ENCODE data around the gene OR2T11. TPM values are rescaled to one million over a fixed set of nuclear protein-coding genes. Genes with fewer than 3 reads are reported as not detected.
"Not testable (repeated sequence)": the region's sequence is repeated elsewhere in the genome, so short reads cannot be mapped to it uniquely, and the experiment has no call there.

Gene OR2T11
- total RNA-seq, 6 experiments from 2014 or later, result not detected

GRCh38 chr1:248639652-248640051, 4.8 kb upstream of the OR2T11 start:
- not testable (repeated sequence) for H3K27ac Mint-ChIP-seq; H3K4me3 Mint-ChIP-seq; H3K4me1 Mint-ChIP-seq (ENCODE audit: low read depth); H3K36me3 Mint-ChIP-seq (ENCODE audit: low read depth); H3K9me3 Mint-ChIP-seq; DNase-seq; H3K27me3 Mint-ChIP-seq (ENCODE audit: insufficient read depth)

- not testable (repeated sequence) for H3K27ac Mint-ChIP-seq; H3K9me3 Mint-ChIP-seq; DNase-seq; H3K4me1 Mint-ChIP-seq (ENCODE audit: low read depth); H3K4me3 Mint-ChIP-seq; H3K36me3 Mint-ChIP-seq (ENCODE audit: low read depth); H3K27me3 Mint-ChIP-seq (ENCODE audit: insufficient read depth)
These were observed 1.7 kb upstream of the OR2T11 start for GRCh38 chr1:248636612-248637011.

- Mint-ChIP-seq H3K4me3 (no peak overlapping the region), H3K27me3 (ENCODE audit: insufficient read depth) (no peaks in the 10 kb centered on the region), H3K36me3 (ENCODE audit: low read depth) (no peaks in the 10 kb centered on the region), H3K27ac (no peak overlapping the region), H3K9me3 (no peaks in the 10 kb centered on the region), H3K4me1 (ENCODE audit: low read depth) (no peaks in the 10 kb centered on the region)
- DNase-seq, result no peak
- TF ChIP-seq, protein P1, sequence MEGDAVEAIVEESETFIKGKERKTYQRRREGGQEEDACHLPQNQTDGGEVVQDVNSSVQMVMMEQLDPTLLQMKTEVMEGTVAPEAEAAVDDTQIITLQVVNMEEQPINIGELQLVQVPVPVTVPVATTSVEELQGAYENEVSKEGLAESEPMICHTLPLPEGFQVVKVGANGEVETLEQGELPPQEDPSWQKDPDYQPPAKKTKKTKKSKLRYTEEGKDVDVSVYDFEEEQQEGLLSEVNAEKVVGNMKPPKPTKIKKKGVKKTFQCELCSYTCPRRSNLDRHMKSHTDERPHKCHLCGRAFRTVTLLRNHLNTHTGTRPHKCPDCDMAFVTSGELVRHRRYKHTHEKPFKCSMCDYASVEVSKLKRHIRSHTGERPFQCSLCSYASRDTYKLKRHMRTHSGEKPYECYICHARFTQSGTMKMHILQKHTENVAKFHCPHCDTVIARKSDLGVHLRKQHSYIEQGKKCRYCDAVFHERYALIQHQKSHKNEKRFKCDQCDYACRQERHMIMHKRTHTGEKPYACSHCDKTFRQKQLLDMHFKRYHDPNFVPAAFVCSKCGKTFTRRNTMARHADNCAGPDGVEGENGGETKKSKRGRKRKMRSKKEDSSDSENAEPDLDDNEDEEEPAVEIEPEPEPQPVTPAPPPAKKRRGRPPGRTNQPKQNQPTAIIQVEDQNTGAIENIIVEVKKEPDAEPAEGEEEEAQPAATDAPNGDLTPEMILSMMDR (IDR thresholded peaks at IDR 0.05), result no peak
These were observed 3.4 kb downstream of the OR2T11 start for GRCh38 chr1:248631354-248632008.

DNA sequence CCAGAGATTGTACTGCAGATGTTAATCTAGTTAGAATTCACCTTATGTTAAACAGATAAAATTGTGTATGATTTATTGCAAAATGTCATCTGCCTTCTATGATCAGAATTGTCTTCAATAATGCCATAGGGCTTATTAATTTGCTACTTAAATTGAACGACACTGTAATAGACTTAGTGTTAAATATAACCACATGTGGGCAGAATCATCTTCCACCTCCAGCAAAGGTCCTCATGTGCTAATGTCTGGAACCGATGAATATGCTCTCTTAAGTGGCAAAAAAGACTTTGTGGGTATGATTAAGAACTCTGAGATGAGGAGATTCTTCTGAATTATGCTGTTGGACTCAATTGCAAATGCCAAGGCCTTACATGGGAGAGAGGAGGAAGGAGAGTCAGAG, 4.3 kb downstream of the OR2T11 start:
- DNase-seq, result no peak
- no peaks in the 10 kb centered on the region for H3K27me3 Mint-ChIP-seq (ENCODE audit: insufficient read depth)
- TF ChIP-seq, protein P1 (IDR thresholded peaks at IDR 0.05), result no peak
- H3K4me3 Mint-ChIP-seq, result no peak overlapping the region
- no peaks in the 10 kb centered on the region for H3K4me1 Mint-ChIP-seq (ENCODE audit: low read depth)
- no peaks in the 10 kb centered on the region for H3K9me3 Mint-ChIP-seq
- no peak overlapping the region for H3K27ac Mint-ChIP-seq
- no peaks in the 10 kb centered on the region for H3K36me3 Mint-ChIP-seq (ENCODE audit: low read depth)

DNA sequence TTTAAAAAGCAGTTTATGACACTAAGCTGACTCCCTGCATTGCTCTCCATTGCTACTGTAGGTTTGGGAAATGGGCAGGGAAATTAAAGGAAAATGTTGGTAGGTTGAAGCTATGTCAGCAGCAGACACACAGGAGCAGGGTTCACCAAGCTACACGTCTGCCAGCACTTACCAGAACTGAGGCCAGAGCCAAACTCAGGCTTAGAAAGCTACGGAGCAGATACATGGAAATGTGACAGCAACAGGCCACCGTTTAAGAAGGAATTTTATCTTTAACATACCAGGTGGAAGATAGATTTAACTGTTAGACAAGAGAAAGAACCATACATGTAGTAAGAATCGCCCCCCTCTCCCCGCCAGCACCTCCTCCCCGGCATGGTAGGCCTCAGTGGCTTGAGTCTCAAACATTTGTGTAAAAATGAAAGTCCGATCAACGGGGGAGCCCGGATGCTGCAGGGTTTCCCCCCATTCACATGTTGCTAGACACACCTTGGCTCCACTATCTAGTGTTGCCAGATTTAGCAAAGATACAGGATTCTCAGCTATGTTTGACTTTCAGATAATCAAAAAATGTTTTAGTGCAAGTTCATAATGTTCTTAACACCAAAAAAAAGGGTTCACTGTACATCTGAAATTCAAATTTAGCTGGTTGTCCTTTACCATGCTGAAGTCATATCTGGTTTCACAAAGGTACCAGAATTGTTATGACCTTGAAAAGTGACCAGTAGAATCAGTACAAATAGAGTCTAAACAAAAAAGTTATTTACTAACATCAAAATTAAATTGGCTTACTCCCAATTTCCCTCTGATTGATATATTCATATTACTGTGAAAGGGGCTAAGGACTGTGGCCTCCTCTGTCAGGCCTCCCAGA, 6.7 kb downstream of the OR2T11 start:
- no peaks in the 10 kb centered on the region for H3K4me1 Mint-ChIP-seq (ENCODE audit: low read depth)
- H3K27ac Mint-ChIP-seq, result no peak overlapping the region
- no peaks in the 10 kb centered on the region for H3K27me3 Mint-ChIP-seq (ENCODE audit: insufficient read depth)
- no peak for DNase-seq
- no peaks in the 10 kb centered on the region for H3K9me3 Mint-ChIP-seq
- H3K36me3 Mint-ChIP-seq (ENCODE audit: low read depth), result no peaks in the 10 kb centered on the region
- peak overlapping the region; percentile 32; the same call in 1 of the 2 replicates for H3K4me3 Mint-ChIP-seq
- TF ChIP-seq, protein P1 (IDR thresholded peaks at IDR 0.05), result no peak

- no peaks in the 10 kb centered on the region for H3K36me3 Mint-ChIP-seq (ENCODE audit: low read depth)
- no peaks in the 10 kb centered on the region for H3K4me1 Mint-ChIP-seq (ENCODE audit: low read depth)
- TF ChIP-seq, protein P1 (IDR thresholded peaks at IDR 0.05), result no peak
- H3K27ac Mint-ChIP-seq, result no peak overlapping the region
- no peak for DNase-seq
- H3K9me3 Mint-ChIP-seq, result no peaks in the 10 kb centered on the region
- H3K27me3 Mint-ChIP-seq (ENCODE audit: insufficient read depth), result peaks cover 2% of the 10 kb centered on the region; the same call in 1 of the 2 replicates
- no peak overlapping the region for H3K4me3 Mint-ChIP-seq
These were observed 8.9 kb downstream of the OR2T11 start for GRCh38 chr1:248625971-248626370.
